ENCODE results near the gene HES5. TPM values are rescaled to one million over a fixed set of nuclear protein-coding genes. Genes with fewer than 3 reads are reported as not detected.

HES5 gene
- total and polyA plus RNA-seq, 2 of the 4 experiments (the other 2 are of a cell fraction) = not detected

DNA sequence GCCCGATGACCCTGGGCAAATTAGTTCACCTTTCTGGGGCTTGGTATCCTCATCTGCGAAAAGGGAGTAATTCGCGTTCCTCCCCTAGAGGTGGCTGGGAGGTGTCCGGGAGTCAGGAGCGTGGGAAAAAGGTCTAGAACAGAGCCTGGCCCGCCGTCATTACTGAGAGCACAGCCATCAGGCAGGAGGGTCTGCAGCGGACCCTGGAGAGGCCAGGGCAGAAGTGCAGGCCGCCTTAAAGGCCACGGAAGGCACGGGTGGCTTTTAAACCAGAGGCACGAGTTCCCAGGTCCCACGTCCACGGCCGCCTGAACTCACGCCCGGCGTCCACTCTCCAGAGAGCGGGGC, 4.5 kb downstream of the HES5 start:
- peak overlapping the region; percentile 75 to 81; a peak in 3 of 4 replicates for H4K8ac ChIP-seq (ENCODE audit: low read depth in 2 of 2, low read length in 2 of 2)
- H3K18ac ChIP-seq (ENCODE audit: low read depth, low read length) = no peak overlapping the region
- no peak overlapping the region for H2BK15ac ChIP-seq (ENCODE audit: low read depth, low read length)
- peak overlapping the region; percentile 72 for H3K14ac ChIP-seq (replicated peaks; ENCODE audit: low read depth, low read length)
- CTCF ChIA-PET = no interaction called here
- H3K36me3 ChIP-seq (ENCODE audit: control insufficient read depth, insufficient read depth, low read length) = peaks cover 10% of the 10 kb centered on the region
- peak overlapping the region; percentile 89 for H2AK5ac ChIP-seq (ENCODE audit: low read depth, low read length)
- dilution Hi-C loops (cut with HindIII; ENCODE audit: low sequenced_read_pairs, unreplicated experiment) = no loop called here
- POLR2A ChIA-PET (ENCODE audit: unreplicated experiment) = no interaction called here
- H4K20me1 ChIP-seq (ENCODE audit: insufficient read depth, low read length) = peaks cover 47% of the 10 kb centered on the region
- peak overlapping the region; percentile 53 for H2BK5ac ChIP-seq (ENCODE audit: low read depth, low read length, poor library complexity, severe bottlenecking)
- H2AK9ac ChIP-seq (replicated peaks; ENCODE audit: low read depth, low read length, poor library complexity) = peak overlapping the region; percentile 92
- no peak overlapping the region for H2BK20ac ChIP-seq (ENCODE audit: low read depth, low read length)
- H3K9me1 ChIP-seq (ENCODE audit: insufficient read depth, low read length) = peaks cover 13% of the 10 kb centered on the region
- no TSS peak for BruUV-seq (replicated peaks)
- H2AFZ ChIP-seq (replicated peaks; ENCODE audit: low read length, poor library complexity) = peak overlapping the region; percentile 88
- H3K9me3 ChIP-seq (ENCODE audit: control insufficient read depth, insufficient read depth, low read length) = no peaks in the 10 kb centered on the region
- peak overlapping the region; percentile 57 for H2BK120ac ChIP-seq (ENCODE audit: low read depth, low read length)
- peaks cover 25% of the 10 kb centered on the region for H3K4me1 ChIP-seq (ENCODE audit: control insufficient read depth, insufficient read depth, low read length)
- WGBS, 2 experiments (ENCODE audit: extremely low coverage in 2 of 2, insufficient read length in 1 of 2) = 7% methylated on average over 13 of the region's 20 CpGs; no CpG with 5 or more reads in 1 of the 2 experiments
- peak overlapping the region; percentile 83 for H3K4ac ChIP-seq (ENCODE audit: low read depth, low read length)
- ATAC-seq (ENCODE audit: low read depth) (no peak), DNase-seq (no peak)
- peak overlapping the region; percentile 60; the same call in 1 of the 2 replicates for H3K23ac ChIP-seq (ENCODE audit: low read depth, low read length)
- H4K91ac ChIP-seq (ENCODE audit: insufficient read depth, low read depth, low read length) = peak overlapping the region; percentile 68
- peak overlapping the region; percentile 90 for H3K9ac ChIP-seq (ENCODE audit: low read depth, low read length)
- in situ Hi-C loops (cut with MboI; ENCODE audit: low sequenced_read_pairs) = loop anchor here (25.0 kb wide), 1 partner anchor 338 kb away; the partner anchor contains the start of gene FAAP20
- peak overlapping the region; percentile 23; the same call in 1 of the 2 replicates for H4K5ac ChIP-seq (ENCODE audit: low read depth, low read length)
- intact Hi-C loops (cut with micrococcal nuclease) = loop anchor here (5.0 kb wide), 1 partner anchor 113 kb away; the partner anchor contains the start of gene PEX10
- peaks cover 7 to 42% of the 10 kb centered on the region in 2 experiments for H3K79me1 ChIP-seq (ENCODE audit: low read depth in 1 of 2, low read length in 2 of 2)
- H3K4me3 ChIP-seq (ENCODE audit: insufficient read depth, low read depth, low read length) = peak overlapping the region; percentile 99
- peak overlapping the region; percentile 69 for H3K56ac ChIP-seq (ENCODE audit: extremely low read depth, insufficient read depth, low read length)
- peak overlapping the region; percentile 92 for H3K27ac ChIP-seq (ENCODE audit: insufficient read depth, low read length)
- TF ChIP-seq, protein P1, sequence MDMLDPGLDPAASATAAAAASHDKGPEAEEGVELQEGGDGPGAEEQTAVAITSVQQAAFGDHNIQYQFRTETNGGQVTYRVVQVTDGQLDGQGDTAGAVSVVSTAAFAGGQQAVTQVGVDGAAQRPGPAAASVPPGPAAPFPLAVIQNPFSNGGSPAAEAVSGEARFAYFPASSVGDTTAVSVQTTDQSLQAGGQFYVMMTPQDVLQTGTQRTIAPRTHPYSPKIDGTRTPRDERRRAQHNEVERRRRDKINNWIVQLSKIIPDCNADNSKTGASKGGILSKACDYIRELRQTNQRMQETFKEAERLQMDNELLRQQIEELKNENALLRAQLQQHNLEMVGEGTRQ (IDR thresholded peaks at IDR 0.05; ENCODE audit: low read depth, low read length) = no peak
- TF ChIP-seq RCOR1 (IDR thresholded peaks at IDR 0.05; ENCODE audit: insufficient replicate concordance, low read length) (no peak), CEBPB (IDR thresholded peaks at IDR 0.05; ENCODE audit: low read depth, low read length) (no peak), SMC3 (IDR thresholded peaks at IDR 0.05; ENCODE audit: low read depth, low read length) (no peak), RFX5 (IDR thresholded peaks at IDR 0.05; ENCODE audit: low read depth, low read length) (no peak), RAD21 (IDR thresholded peaks at IDR 0.05; ENCODE audit: low read length) (no peak), CHD1 (IDR thresholded peaks at IDR 0.05; ENCODE audit: low read depth, low read length) (no peak), POLR2A (IDR thresholded peaks at IDR 0.05; ENCODE audit: low read depth, low read length) (no peak), NFE2L2 (IDR thresholded peaks at IDR 0.05; ENCODE audit: low read depth, low read length) (no peak)
- H3K27me3 ChIP-seq (ENCODE audit: control insufficient read depth, insufficient read depth, low read length) = peaks cover 15% of the 10 kb centered on the region; the same call in 1 of the 2 replicates
- H3K4me2 ChIP-seq (ENCODE audit: low read depth, low read length) = peak overlapping the region; percentile 95
